T-helper 2 cell treated with Interferon-gamma antibody and Interleukin-4, amounts not matched to agents 5 μg/mL and 100 μg/mL, for 36 hours (primary cell): Measurements from ENCODE around the gene TRAIP.
A peak's percentile ranks its signal among the peaks of the same experiment; 100 is the strongest.
"Not testable (repeated sequence)": the region's sequence is repeated elsewhere in the genome, so short reads cannot be mapped to it uniquely, and the experiment has no call there.

Source experiments
- DNase-seq: peaks from one replicate; pipeline ENCODE4 v3.0.0; 2021; ENCODE audit warnings: low spot score
- H3K27ac Mint-ChIP-seq: one replicate; pipeline ENCODE4 v1.8.0; 2021; ENCODE audit warnings: mild to moderate bottlenecking, mixed read lengths
- H3K27me3 Mint-ChIP-seq: one replicate; pipeline ENCODE4 v1.8.0; 2021; ENCODE audit warnings: low read depth, mixed read lengths
- H3K36me3 Mint-ChIP-seq: one replicate; pipeline ENCODE4 v1.8.0; 2021; ENCODE audit warnings: low read depth, mixed read lengths
- H3K4me1 Mint-ChIP-seq: one replicate; pipeline ENCODE4 v1.8.0; 2021; ENCODE audit warnings: low read depth, mixed read lengths
- H3K4me3 Mint-ChIP-seq: one replicate; pipeline ENCODE4 v1.8.0; 2022; ENCODE audit warnings: mild to moderate bottlenecking, moderate library complexity, mixed read lengths
- H3K9me3 Mint-ChIP-seq: one replicate; pipeline ENCODE4 v1.8.0; 2021; ENCODE audit warnings: mixed read lengths

TRAIP gene

GRCh38 chr3:49823131-49823530, 33.2 kb downstream of the TRAIP start:
- H3K4me3 Mint-ChIP-seq, DNase-seq: not testable (repeated sequence)

GRCh38 chr3:49813497-49814174, 42.7 kb downstream of the TRAIP start, which contains the start of gene UBA7:
Gene UBA7, minus strand, starts transcription at chr3:49813953. Its CDS starts 166 bp downstream, at chr3:49813787.
- peak; percentile 37 for DNase-seq
- H3K4me1 Mint-ChIP-seq: peaks cover 20% of the 10 kb centered on the region
- H3K27ac Mint-ChIP-seq: peak within 1 kb of the TSS; percentile 94
- no peaks in the 10 kb centered on the region for H3K27me3 Mint-ChIP-seq
- peak within 1 kb of the TSS; percentile 97 for H3K4me3 Mint-ChIP-seq
- H3K36me3 Mint-ChIP-seq: peaks cover 29% of the 10 kb centered on the region
- H3K9me3 Mint-ChIP-seq: no peaks in the 10 kb centered on the region

More at GRCh38 chr3:49823131-49823530, 33.2 kb downstream of the TRAIP start:
- not testable (repeated sequence) for H3K9me3 Mint-ChIP-seq, H3K4me1 Mint-ChIP-seq, H3K36me3 Mint-ChIP-seq, H3K27ac Mint-ChIP-seq, H3K27me3 Mint-ChIP-seq

GRCh38 chr3:49812916-49813496, 43.4 kb downstream of the TRAIP start:
- Mint-ChIP-seq H3K9me3 (no peaks in the 10 kb centered on the region), H3K4me3 (peak overlapping the region; percentile 97), H3K27ac (peak overlapping the region; percentile 94), H3K27me3 (no peaks in the 10 kb centered on the region), H3K36me3 (peaks cover 30% of the 10 kb centered on the region), H3K4me1 (peaks cover 20% of the 10 kb centered on the region)
- DNase-seq: no peak

GRCh38 chr3:49807431-49808114, 48.8 kb downstream of the TRAIP start:
- Mint-ChIP-seq H3K36me3 (peaks cover 32% of the 10 kb centered on the region), H3K4me3 (no peak overlapping the region), H3K27me3 (no peaks in the 10 kb centered on the region), H3K27ac (no peak overlapping the region), H3K4me1 (peaks cover 32% of the 10 kb centered on the region), H3K9me3 (no peaks in the 10 kb centered on the region)
- no peak for DNase-seq

GRCh38 chr3:49806850-49807249, 49.5 kb downstream of the TRAIP start:
- no peak overlapping the region for H3K4me3 Mint-ChIP-seq
- H3K9me3 Mint-ChIP-seq: no peaks in the 10 kb centered on the region
- no peak for DNase-seq
- H3K4me1 Mint-ChIP-seq: peaks cover 35% of the 10 kb centered on the region
- no peak overlapping the region for H3K27ac Mint-ChIP-seq
- peaks cover 28% of the 10 kb centered on the region for H3K36me3 Mint-ChIP-seq
- peaks cover 6% of the 10 kb centered on the region for H3K27me3 Mint-ChIP-seq

GRCh38 chr3:49805897-49806701, 50.3 kb downstream of the TRAIP start:
- DNase-seq: peak; percentile 21
- H3K4me3 Mint-ChIP-seq: no peak overlapping the region
- H3K27ac Mint-ChIP-seq: no peak overlapping the region
- peaks cover 14% of the 10 kb centered on the region for H3K27me3 Mint-ChIP-seq
- no peaks in the 10 kb centered on the region for H3K9me3 Mint-ChIP-seq
- H3K36me3 Mint-ChIP-seq: peaks cover 23% of the 10 kb centered on the region
- peaks cover 29% of the 10 kb centered on the region for H3K4me1 Mint-ChIP-seq

- H3K4me1 Mint-ChIP-seq: peaks cover 29% of the 10 kb centered on the region
- peak overlapping the region; percentile 2 for H3K4me3 Mint-ChIP-seq
- H3K27me3 Mint-ChIP-seq: peaks cover 15% of the 10 kb centered on the region
- peak overlapping the region; percentile 48 for H3K27ac Mint-ChIP-seq
- peaks cover 20% of the 10 kb centered on the region for H3K36me3 Mint-ChIP-seq
- H3K9me3 Mint-ChIP-seq: no peaks in the 10 kb centered on the region
- no peak for DNase-seq
Measured at GRCh38 chr3:49805367-49805782, 51.0 kb downstream of the TRAIP start.

GRCh38 chr3:49804141-49805041, 52.0 kb downstream of the TRAIP start:
- Mint-ChIP-seq H3K27me3 (peaks cover 15% of the 10 kb centered on the region), H3K36me3 (peaks cover 10% of the 10 kb centered on the region), H3K9me3 (no peaks in the 10 kb centered on the region), H3K4me3 (peak overlapping the region; percentile 71), H3K27ac (peak overlapping the region; percentile 55), H3K4me1 (peaks cover 29% of the 10 kb centered on the region)
- no peak for DNase-seq

- peak overlapping the region; percentile 55 for H3K27ac Mint-ChIP-seq
- no peak for DNase-seq
- H3K4me1 Mint-ChIP-seq: peaks cover 29% of the 10 kb centered on the region
- H3K36me3 Mint-ChIP-seq: peaks cover 5% of the 10 kb centered on the region
- no peaks in the 10 kb centered on the region for H3K9me3 Mint-ChIP-seq
- peak overlapping the region; percentile 71 for H3K4me3 Mint-ChIP-seq
- peaks cover 18% of the 10 kb centered on the region for H3K27me3 Mint-ChIP-seq
Measured at GRCh38 chr3:49803465-49804140, 52.8 kb downstream of the TRAIP start.

- no peaks in the 10 kb centered on the region for H3K9me3 Mint-ChIP-seq
- DNase-seq: peak; percentile 83
- H3K36me3 Mint-ChIP-seq: peaks cover 5% of the 10 kb centered on the region
- peak within 1 kb of the TSS; percentile 87 for H3K4me3 Mint-ChIP-seq
- H3K27ac Mint-ChIP-seq: peak within 1 kb of the TSS; percentile 60
- peaks cover 18% of the 10 kb centered on the region for H3K27me3 Mint-ChIP-seq
- peaks cover 29% of the 10 kb centered on the region for H3K4me1 Mint-ChIP-seq
Measured at GRCh38 chr3:49802719-49803464, 53.5 kb downstream of the TRAIP start, which contains the start of gene INKA1. Gene INKA1, plus strand, starts transcription at chr3:49803261. Its CDS starts 132 bp downstream, at chr3:49803393.

- H3K4me3 Mint-ChIP-seq: no peak overlapping the region
Measured at GRCh38 chr3:49801160-49801559, 55.2 kb downstream of the TRAIP start.

GRCh38 chr3:49799761-49800160, 56.6 kb downstream of the TRAIP start, which contains the start of gene CDHR4:
Gene CDHR4, minus strand, starts transcription at chr3:49799873. Its CDS starts 61 bp downstream, at chr3:49799812.
- Mint-ChIP-seq H3K4me3 (no peak within 1 kb of the TSS), H3K9me3 (no peaks in the 10 kb centered on the region), H3K4me1 (peaks cover 9% of the 10 kb centered on the region), H3K27ac (no peak within 1 kb of the TSS), H3K27me3 (peaks cover 20% of the 10 kb centered on the region), H3K36me3 (no peaks in the 10 kb centered on the region)
- no peak for DNase-seq

More at GRCh38 chr3:49801160-49801559, 55.2 kb downstream of the TRAIP start:
- H3K27me3 Mint-ChIP-seq: peaks cover 18% of the 10 kb centered on the region
- no peak for DNase-seq
- peaks cover 3% of the 10 kb centered on the region for H3K36me3 Mint-ChIP-seq
- H3K4me1 Mint-ChIP-seq: peaks cover 16% of the 10 kb centered on the region
- no peak overlapping the region for H3K27ac Mint-ChIP-seq
- H3K9me3 Mint-ChIP-seq: no peaks in the 10 kb centered on the region
